ENCODE data around the gene SYNPO2L.

The SYNPO2L gene

GRCh38 chr10:73639286-73639685 is 16.5 kb downstream of the SYNPO2L start:
- Mint-ChIP-seq H3K9me3 (no peaks in the 10 kb centered on the region), H3K27me3 (ENCODE audit: low read depth, poor library complexity) (peaks cover 20% of the 10 kb centered on the region), H3K4me3 (no peak overlapping the region), H3K36me3 (ENCODE audit: low read depth) (no peaks in the 10 kb centered on the region), H3K4me1 (peaks cover 15% of the 10 kb centered on the region), H3K27ac (peak overlapping the region; percentile 6)
- no peak for TF ChIP-seq CTCF (IDR thresholded peaks at IDR 0.05)
- DNase-seq = no peak

- Mint-ChIP-seq H3K4me1 (no peaks in the 10 kb centered on the region), H3K9me3 (no peaks in the 10 kb centered on the region), H3K4me3 (no peak overlapping the region), H3K27ac (no peak overlapping the region), H3K27me3 (ENCODE audit: low read depth, poor library complexity) (peaks cover 20% of the 10 kb centered on the region), H3K36me3 (ENCODE audit: low read depth) (no peaks in the 10 kb centered on the region)
- DNase-seq = no peak
- TF ChIP-seq CTCF (IDR thresholded peaks at IDR 0.05) = no peak
Observed at GRCh38 chr10:73635781-73636180, 20.0 kb downstream of the SYNPO2L start.

GRCh38 chr10:73634421-73634820 is 21.4 kb downstream of the SYNPO2L start:
- no peak overlapping the region for H3K27ac Mint-ChIP-seq
- no peak for TF ChIP-seq CTCF (IDR thresholded peaks at IDR 0.05)
- no peak overlapping the region for H3K4me3 Mint-ChIP-seq
- no peaks in the 10 kb centered on the region for H3K9me3 Mint-ChIP-seq
- no peak for DNase-seq
- no peaks in the 10 kb centered on the region for H3K36me3 Mint-ChIP-seq (ENCODE audit: low read depth)
- peaks cover 14% of the 10 kb centered on the region for H3K27me3 Mint-ChIP-seq (ENCODE audit: low read depth, poor library complexity)
- no peaks in the 10 kb centered on the region for H3K4me1 Mint-ChIP-seq

DNA sequence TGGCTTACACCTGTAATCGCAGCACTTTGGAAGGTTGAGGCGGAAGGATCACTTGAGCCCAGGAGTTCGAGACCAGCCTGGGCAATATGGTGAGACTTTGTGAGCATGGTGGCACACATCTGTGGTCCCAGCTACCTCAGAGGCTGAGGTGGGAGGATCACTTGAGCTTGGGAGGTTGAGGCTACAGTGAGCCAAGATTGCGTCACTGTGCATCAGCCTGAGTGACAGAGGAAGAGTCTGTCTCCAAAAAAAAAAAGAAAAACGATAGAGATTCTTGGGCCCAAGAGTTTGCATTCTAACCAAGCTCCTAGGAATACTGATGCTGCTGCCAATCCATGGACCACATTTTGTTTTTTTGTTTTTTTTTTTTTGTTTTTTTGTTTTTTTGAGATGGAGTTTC is 26.7 kb downstream of the SYNPO2L start:
- peaks cover 5% of the 10 kb centered on the region for H3K36me3 Mint-ChIP-seq (ENCODE audit: low read depth)
- H3K4me3 Mint-ChIP-seq = no peak overlapping the region
- no peaks in the 10 kb centered on the region for H3K9me3 Mint-ChIP-seq
- no peaks in the 10 kb centered on the region for H3K27me3 Mint-ChIP-seq (ENCODE audit: low read depth, poor library complexity)
- TF ChIP-seq CTCF (IDR thresholded peaks at IDR 0.05) = no peak
- no peak overlapping the region for H3K27ac Mint-ChIP-seq
- no peak for DNase-seq
- H3K4me1 Mint-ChIP-seq = peaks cover 42% of the 10 kb centered on the region

DNA sequence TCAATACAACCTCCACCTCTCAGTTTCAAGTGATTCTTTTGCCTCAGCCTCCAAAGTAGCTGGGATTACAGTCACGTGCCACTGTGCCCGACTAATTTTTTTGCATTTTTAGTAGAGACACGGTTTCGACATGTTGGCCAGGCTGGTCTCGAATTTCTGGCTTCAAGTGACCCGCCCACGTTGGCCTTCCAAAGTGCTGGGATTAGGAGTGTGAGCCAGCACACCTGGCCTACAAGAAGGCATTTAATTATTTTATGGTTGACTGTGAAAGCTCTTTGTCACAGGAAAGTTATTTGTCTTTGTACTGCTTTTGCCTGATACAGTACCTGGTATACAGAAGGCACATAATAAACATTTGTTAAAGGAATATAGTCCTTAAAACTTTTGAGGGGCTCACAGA is 27.4 kb downstream of the SYNPO2L start:
- H3K4me1 Mint-ChIP-seq = peaks cover 47% of the 10 kb centered on the region
- no peaks in the 10 kb centered on the region for H3K9me3 Mint-ChIP-seq
- H3K4me3 Mint-ChIP-seq = no peak overlapping the region
- no peak for DNase-seq
- no peaks in the 10 kb centered on the region for H3K27me3 Mint-ChIP-seq (ENCODE audit: low read depth, poor library complexity)
- no peak for TF ChIP-seq CTCF (IDR thresholded peaks at IDR 0.05)
- no peak overlapping the region for H3K27ac Mint-ChIP-seq
- H3K36me3 Mint-ChIP-seq (ENCODE audit: low read depth) = peaks cover 5% of the 10 kb centered on the region

DNA sequence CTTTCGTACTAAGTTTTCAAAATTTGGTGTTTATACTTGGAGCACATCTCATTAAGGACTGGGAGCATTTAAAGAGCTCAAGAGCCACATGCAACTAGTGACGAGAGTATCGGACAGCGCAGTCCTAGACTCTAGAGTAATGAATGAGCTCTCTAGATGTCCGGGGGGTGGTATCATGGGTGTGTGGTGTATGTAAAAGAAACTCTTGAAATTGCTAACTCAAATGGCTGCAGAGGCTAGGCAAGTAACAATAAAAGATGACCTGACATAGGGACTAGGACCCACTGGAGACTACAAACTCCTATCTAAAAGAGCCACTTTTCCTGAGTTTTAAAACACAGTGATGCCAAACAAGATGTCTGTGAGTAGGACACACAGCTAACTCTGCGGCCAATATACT is 28.5 kb downstream of the SYNPO2L start:
- Mint-ChIP-seq H3K4me1 (peaks cover 48% of the 10 kb centered on the region), H3K4me3 (peak overlapping the region; percentile 98), H3K27me3 (ENCODE audit: low read depth, poor library complexity) (no peaks in the 10 kb centered on the region), H3K27ac (peak overlapping the region; percentile 4), H3K36me3 (ENCODE audit: low read depth) (peaks cover 5% of the 10 kb centered on the region), H3K9me3 (no peaks in the 10 kb centered on the region)
- no peak for TF ChIP-seq CTCF (IDR thresholded peaks at IDR 0.05)
- no peak for DNase-seq

Data from nephron progenitor cell (in vitro differentiated cells).